ENCODE results near the gene CCDC142.

CCDC142 gene, protein sequence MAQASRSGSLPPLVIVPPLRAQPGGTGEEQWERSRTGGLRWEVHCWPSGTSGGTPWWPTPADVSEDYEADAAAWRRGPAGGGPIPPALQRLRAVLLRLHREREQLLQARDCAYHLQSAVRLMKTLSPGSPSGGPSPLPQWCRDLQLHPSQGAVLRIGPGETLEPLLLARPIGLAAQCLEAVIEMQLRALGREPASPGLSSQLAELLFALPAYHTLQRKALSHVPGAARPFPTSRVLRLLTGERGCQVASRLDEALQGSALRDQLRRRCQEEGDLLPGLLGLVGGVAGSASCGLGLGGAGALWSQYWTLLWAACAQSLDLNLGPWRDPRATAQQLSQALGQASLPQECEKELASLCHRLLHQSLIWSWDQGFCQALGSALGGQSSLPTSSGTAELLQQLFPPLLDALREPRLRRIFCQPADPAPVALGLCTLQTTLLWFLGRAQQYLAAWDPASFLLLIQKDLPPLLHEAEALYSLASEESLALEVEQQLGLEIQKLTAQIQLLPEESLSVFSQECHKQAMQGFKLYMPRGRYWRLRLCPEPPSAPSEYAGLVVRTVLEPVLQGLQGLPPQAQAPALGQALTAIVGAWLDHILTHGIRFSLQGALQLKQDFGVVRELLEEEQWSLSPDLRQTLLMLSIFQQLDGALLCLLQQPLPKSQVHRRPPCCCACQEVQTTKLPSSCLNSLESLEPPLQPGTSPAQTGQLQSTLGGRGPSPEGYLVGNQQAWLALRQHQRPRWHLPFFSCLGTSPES

DNA sequence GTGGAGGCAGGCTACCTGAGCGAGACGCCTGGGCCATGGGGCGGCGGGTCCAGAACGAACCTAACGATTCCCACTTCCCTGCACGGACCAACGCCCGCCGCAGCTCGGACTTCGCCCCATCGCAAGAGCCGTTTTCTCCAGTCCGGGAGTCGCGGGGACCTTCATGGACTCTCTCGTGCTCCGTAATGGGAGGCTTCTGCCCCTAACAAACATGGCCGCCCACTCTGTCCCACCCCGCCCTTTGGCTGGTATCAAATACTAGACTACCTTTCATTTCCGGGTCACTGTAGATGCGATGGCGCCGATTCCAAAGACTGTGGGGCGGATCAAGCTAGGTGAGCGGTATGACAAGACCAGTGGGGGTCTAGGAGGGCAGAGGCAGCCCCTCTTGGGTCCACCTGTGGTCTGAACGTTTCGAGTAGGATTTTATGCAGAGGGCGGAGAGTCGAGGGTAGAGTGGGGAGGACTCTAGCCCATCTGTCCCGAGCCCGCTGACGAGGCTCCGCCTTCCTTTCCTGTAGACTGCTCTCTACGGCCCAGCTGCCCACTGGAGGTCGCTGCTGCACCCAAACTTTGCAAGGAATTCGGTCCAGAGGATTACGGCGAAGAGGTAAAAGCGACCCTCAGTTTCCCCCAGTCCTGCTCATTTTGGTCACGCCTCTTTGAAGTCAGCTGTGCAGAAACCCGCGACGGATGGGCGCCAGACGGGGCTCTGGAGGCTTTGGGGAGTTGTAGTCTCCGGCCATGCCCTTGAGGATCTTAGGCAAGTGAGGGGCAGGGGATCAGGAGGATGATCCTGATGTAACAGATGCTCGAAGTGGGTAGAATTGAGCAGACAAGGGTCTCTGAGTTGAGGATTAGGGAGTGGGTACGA, at the start of gene CCDC142, which contains the start of gene TTC31:
CCDC142 (minus strand) TSS at position 198 of the 874 bp plus-strand sequence; CDS start at position 37, 161 bp downstream.
TTC31 (plus strand) TSS at position 281 of the 874 bp plus-strand sequence; CDS start at position 296, 15 bp downstream.
- DNase-seq = peak; percentile 85 to 100 (median 95)

DNA sequence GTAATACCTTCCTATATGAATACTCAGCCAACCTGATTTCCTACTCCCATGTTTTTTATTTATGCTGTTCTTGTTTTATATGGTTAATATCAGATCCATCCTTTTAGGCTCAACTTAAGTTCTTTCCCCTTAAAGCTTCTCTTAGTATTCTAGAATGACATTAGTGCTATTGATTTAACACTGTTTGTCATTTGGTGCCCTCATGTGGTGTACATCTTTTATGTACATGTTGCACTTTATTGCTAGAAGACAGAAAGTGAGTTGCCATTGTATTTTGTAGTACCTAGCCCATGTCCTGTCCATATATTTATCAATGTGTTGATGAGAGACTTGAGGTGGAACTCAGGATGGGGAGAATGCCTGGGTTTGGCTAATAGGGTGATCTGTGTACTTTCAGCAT, 49.4 kb upstream of the CCDC142 start:
- peak in 1 of 58 donors; percentile 27 for DNase-seq

DNA sequence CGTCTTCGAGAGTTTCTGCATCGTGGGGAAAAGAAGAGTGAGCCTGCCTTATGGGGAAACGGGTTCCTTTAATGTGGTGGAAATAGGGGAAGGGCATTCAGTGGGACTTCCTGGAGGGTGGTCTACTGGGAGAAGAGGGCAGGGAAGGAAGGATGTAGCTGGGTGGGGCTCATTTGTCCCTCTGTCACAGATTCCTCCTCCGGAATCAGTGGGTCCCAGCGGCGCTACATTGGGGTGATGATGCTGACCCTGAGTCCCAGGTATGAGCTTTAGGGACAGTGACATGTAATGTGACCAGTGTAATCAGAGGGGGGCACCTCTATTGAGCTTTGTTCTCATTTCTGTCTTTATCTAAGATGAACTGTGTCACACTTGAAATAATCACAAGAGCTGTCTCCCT, 48.9 kb upstream of the CCDC142 start:
- no peak for DNase-seq

DNA sequence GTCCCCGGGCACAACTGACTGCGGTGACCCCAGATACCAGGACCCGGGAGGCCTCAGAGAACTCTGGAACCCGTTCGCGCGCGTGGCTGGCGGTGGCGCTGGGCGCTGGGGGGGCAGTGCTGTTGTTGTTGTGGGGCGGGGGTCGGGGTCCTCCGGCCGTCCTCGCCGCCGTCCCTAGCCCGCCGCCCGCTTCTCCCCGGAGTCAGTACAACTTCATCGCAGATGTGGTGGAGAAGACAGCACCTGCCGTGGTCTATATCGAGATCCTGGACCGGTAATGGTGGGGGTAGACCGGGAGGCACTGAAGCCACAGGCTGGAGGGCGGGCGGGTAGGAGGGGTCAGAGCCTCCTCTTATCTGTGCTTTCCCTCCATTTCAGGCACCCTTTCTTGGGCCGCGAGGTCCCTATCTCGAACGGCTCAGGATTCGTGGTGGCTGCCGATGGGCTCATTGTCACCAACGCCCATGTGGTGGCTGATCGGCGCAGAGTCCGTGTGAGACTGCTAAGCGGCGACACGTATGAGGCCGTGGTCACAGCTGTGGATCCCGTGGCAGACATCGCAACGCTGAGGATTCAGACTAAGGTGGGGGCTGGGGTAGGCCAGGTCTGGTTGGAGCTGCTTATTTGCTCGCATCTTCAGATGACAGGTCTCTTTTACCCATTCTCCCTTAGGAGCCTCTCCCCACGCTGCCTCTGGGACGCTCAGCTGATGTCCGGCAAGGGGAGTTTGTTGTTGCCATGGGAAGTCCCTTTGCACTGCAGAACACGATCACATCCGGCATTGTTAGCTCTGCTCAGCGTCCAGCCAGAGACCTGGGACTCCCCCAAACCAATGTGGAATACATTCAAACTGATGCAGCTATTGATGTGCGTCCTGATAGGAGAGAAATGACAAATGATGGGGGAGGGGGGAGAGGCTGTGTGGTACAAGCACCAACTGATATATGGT, 47.7 kb upstream of the CCDC142 start:
- DNase-seq = peak in 36 of 58 donors; percentile 4 to 66 (median 41)

DNA sequence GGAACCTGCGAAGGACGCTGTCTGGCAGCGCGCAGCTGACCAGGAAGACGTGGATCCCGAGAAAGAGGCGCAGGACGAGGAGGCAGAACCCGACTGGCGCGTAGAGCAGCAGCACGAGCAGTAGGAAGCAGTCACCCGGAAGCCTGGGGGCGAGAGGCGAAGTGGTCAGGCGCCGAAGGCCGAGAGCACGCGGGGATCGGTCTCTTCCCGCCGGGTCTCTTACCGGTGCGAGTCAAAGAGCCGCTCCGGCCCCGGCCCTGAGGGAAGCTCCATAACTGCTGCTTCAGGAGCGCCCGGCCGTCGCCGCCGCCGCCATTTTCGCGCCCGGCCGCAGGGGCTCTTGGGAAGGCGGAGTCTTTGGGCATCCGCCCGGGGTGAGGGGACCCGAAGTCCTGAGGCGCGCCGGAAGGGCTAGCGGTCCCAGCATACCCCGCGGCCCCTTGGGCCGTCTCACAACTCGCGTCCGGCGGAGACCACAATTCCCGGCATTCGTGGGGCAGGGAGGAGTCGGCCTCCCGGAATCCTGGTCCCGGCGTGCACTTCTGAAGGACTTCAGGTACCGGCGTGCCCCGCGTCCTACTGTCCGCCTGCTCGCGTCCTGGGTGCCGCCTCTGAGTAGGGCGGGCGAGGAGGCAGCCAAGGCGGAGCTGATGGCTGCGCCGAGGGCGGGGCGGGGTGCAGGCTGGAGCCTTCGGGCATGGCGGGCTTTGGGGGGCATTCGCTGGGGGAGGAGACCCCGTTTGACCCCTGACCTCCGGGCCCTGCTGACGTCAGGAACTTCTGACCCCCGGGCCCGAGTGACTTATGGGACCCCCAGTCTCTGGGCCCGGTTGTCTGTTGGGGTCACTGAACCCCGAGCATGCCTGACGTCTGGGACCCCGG, 46.8 kb upstream of the CCDC142 start, which contains the start of the genes AUP1 and HTRA2:
AUP1 (minus strand) TSS at position 350 of the 882 bp plus-strand sequence; CDS start at position 273, 77 bp downstream.
HTRA2 (plus strand) TSS at position 577 of the 882 bp plus-strand sequence; CDS start at position 651, 74 bp downstream.
- peak; percentile 85 to 99 (median 98) for DNase-seq

DNA sequence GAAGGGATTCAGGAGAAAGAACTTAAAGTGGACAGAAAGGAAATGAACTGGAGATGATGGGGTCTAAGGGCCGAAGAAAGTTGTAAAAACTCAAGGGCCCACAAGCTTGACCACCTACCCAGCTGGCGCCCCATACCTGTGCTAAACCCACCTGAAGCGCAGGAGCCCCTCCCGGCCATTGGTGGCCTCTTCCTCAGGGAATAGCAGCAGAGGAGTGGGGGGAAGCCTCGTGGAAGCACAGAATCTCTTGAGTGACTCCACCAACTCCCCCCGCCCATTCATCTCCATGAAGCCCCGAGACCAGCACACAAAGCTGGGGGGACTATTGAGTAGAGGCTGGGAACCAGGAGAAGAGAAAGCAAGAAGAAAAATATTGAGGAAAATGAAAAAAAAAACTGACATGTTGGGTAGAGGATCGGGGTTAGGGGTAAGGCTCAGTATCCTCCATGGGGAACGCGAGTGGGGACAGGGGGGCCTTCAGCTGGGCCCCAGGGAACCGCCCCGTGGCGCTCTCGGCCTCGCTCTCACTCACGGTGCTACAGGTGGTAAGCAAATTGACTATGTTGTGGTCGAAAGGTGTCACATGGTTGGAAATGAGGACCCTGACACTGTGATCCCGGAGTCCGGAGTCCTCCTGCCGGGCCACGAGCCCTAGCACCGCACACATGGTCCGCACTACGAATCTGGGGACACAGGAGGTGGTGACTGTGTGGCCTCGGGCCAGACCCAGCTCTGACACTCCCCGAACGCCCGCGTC, 46.0 kb upstream of the CCDC142 start:
- no peak for DNase-seq

DNA sequence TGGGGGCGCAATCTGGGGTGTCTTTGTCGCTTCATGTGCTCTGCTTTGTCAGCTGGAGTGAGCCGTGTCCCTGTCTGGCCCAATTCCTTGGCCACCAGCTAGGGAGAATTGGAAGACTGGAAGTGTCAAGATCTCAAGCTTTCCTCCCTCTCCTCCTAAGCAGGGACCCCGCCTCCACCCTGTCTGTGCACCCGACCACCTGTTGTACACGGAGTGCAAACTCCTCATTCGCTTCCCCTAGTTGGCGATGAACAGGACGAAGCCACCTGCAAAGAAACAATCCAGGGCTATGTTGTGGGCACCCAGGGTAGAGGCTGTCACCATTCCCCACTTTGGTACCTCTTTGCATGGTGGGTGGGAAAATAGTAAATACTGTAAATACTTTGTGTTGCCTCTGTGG, 44.9 kb upstream of the CCDC142 start:
- no peak for DNase-seq

DNA sequence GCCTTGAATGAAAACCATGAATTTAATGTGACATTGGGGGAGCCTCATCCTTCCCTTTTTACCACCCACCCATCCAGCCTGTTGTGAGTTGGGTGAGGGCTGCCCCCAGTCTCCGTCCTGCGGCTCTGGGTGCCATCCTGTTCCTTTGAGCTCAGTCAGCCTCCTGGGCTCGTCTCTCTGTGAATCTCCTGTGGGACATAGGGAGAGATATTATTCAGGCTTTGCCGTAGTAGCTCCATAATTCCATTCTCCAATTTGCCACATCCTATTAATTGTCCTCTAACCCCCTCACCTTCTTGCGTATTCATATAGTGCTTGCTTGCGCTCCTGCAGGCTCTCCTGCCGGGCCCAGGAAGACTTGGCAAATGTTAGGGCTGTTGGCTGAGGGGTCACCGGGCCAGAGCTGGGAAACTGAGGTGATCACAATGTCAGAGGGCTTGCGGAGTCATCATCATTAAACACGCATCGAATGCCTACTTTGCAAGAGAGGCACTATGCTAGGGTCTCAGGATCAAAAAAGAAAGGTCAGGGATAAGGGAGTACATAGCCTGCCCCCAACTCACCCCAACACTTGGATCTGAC, 43.9 kb upstream of the CCDC142 start:
- DNase-seq = no peak

DNA sequence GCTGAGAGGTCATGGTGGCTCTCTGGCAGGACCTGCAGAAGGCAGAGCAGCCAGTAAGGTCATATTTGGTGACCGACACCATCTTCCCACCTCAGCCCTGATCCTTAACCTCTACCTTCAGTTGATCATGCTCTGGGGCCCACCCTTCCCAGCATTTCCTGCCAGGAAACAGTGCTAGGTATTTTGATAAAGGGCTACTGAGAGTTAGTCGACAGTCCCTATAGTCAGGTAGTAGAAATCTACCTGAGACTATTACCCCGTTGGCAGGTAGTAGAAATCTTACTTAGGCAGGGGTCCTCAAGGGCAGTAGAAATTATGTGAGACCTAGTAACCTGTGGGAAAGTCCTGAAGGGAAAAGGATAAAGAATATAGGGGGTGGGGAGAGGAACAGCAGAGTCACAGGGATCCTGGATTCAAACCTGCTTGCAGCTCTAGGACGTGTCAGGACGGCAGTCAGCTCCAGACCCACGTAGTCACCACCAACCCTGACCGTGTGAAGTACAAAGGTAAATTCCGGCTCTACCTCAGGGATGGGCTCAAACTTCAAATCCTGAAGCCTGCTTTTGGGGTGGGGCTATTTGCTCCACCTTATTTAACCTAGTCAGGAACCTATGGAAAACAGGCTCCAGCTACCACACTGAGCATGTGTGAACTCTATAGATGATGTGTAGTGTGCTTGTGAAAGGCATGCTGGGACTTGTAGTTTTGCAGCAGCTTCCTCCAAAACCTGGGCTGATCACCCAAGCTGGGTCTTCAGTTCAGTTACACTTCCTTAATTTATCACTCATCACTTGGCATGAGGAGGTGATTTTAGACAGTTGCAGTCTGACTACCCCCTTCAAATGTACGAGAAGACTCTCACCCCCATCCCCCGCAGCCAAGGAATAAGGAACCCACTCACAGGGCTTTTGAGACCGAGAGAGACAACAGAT, 43.2 kb upstream of the CCDC142 start, which contains the start of gene DQX1:
DQX1 (minus strand) TSS at position 515 of the 932 bp plus-strand sequence; CDS start at position 13, 502 bp downstream.
- peak in 7 of 58 donors; percentile 3 to 43 (median 8) for DNase-seq

DNA sequence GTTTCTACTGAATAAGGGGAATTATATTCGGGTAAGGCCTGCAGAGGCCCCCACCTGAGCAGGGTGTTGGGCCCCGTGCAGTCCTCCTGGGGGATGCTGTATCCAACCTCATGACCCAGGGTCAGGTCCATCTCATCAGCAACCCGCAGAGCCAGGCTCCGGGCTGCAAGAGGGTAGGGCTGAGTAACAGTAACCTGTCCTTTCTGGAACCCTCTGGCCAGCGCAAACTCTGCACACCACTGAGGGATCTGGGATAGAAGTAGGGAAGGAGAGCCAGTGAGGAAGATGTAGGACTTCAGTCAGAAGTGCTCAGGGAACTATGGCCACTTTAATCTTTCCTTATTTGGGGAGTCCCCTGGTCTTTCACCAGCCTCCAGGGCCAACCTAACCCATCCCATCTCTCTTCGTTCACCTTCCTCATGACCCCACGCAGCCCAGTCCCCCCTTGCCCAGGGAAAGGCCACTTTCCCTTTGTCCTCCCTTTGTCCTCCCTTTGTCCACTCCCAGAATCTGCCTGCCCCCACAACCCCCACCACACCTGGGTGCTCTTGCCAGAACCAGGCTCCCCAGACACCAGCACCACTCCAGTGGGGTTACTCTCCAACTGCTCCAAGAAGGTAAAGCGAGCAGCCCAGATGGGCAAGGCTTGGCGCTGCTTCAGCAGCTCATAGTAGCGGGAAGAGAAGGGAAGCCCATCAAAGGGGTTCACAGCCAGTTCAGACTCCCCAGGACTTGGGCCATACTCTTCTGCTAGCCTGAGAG, 42.3 kb upstream of the CCDC142 start:
- DNase-seq = no peak

DNA sequence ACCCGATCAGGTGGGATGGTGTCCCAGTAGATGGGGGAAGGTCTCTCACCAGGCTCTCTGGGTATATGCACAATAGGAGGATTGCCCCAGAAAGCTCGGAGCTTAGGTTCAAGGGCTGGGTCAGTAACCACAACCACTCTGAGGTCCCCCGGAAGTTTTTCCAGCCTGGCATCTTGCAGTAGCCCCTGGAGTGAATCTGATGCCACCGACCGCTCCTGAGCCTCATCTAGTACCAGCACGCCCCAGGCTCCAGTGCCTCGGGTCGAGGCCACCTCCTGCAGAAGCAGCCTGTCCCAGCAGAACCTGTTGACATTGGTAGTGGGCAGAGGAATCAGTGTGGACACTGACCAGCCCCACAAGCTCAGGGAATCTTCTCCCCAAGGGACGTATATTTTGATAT, 41.2 kb upstream of the CCDC142 start:
- no peak for DNase-seq

DNA sequence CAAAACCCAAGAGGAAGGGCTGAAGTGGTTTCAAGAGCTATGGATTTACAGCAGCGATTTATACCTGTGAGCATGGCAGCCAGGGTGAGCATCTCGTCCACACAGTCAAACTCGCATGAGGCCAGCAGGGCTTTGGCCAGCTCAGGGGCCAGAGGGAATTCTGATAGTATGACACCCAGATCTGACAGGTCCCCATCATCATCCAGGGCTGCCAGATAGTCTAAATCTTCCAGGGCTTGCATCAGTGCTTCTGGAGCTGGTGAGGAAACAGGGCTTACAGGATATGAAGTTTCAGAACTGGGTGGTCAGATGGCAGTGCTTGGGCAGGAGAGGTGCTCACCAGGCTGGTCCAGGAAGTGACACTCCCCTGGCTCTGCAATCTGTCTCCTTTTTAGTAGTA, 39.7 kb upstream of the CCDC142 start:
- no peak for DNase-seq

DNA sequence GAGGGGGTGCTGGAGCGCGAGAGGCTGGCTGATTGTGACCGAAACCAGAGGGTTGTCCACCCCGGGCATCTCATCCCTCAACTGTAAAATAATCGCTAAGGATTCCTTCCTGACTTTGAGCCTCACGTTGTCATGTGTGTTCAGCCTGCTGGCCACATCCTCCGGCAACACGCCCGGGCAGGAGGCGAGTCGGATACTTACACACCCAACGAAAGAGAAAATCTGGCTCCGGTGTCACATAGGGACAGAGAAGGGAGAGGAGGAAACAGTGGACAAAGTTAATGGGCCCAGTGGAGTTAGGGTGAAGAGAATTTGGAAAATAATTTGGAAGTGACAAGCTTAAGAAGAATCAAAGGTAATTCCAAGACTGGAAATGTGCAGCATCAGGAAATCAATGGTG, 33.9 kb upstream of the CCDC142 start:
- no peak for DNase-seq

DNA sequence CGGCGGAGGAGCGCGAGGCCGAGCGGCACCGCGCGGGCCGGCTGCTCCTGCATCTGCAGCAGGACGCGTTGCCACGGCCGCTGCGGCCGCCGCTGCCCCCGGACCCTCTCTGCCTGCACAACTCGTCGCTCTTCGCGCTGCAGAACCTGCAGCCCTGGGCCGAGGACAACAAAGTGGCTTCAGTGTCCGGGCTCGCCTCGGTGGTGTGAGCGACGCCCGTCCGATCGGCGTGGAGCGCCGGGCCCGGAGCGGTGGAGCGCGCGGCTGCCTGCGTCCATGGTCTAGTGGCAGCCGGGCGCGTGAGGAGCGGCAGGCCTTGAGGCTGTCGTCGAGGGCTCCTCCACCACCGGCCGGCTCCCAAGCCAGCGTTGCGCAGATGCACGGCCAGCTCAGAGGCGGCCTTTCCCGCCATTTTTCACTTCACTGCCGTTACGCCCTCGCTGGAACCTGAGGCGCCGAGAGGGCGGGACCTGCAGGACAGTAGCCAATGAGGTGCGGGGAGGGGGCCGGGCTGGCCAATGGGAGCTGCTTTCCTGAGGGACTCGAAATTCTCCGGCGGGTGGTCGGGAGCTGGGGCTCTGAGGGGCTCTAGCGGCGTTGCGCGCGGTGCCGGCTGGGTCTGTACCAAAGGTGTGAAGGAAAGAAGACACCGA, 33.3 kb upstream of the CCDC142 start:
- peak in 16 of 58 donors; percentile 2 to 34 (median 11) for DNase-seq
